ENCODE data around the gene COA3.

Gene COA3

GRCh38 chr17:42792545-42792944, 6.0 kb downstream of the COA3 start:
- H3K4me3 ChIP-seq (replicated peaks; ENCODE audit: low read depth, low read length) = no peak overlapping the region
- no peak for DNase-seq (ENCODE audit: extremely low read depth, low read depth)
- TF ChIP-seq, protein P1, sequence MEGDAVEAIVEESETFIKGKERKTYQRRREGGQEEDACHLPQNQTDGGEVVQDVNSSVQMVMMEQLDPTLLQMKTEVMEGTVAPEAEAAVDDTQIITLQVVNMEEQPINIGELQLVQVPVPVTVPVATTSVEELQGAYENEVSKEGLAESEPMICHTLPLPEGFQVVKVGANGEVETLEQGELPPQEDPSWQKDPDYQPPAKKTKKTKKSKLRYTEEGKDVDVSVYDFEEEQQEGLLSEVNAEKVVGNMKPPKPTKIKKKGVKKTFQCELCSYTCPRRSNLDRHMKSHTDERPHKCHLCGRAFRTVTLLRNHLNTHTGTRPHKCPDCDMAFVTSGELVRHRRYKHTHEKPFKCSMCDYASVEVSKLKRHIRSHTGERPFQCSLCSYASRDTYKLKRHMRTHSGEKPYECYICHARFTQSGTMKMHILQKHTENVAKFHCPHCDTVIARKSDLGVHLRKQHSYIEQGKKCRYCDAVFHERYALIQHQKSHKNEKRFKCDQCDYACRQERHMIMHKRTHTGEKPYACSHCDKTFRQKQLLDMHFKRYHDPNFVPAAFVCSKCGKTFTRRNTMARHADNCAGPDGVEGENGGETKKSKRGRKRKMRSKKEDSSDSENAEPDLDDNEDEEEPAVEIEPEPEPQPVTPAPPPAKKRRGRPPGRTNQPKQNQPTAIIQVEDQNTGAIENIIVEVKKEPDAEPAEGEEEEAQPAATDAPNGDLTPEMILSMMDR (IDR thresholded peaks at IDR 0.05; ENCODE audit: low read depth, low read length, missing control alignments) = no peak

- TF ChIP-seq, protein P1 (IDR thresholded peaks at IDR 0.05; ENCODE audit: low read depth, low read length, missing control alignments) = no peak
- DNase-seq (ENCODE audit: extremely low read depth, low read depth) = no peak
- H3K4me3 ChIP-seq (replicated peaks; ENCODE audit: low read depth, low read length) = no peak overlapping the region
Measured at GRCh38 chr17:42791948-42792347, 6.6 kb downstream of the COA3 start.

DNA sequence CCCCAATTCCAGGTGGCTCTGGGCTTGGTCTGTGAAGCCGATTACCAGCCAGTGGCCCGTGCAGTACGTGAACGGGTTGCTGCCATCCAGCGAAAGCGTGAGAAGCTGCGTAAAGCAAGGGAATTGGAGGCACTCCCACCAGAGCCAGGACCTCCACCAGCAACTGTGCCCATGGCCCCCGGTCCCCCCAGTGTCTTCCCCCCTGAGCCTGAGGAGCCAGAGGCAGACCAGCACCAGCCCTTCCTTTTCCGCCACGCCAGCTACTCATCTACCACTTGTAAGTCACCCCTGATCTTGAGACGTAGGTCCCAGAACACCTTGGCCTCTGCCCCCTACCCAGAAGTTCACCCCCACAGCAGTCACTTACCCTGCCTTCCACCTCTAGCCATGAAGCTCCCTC, 11.2 kb downstream of the COA3 start:
- TF ChIP-seq, protein P1 (IDR thresholded peaks at IDR 0.05; ENCODE audit: low read depth, low read length, missing control alignments) = no peak
- no peak for DNase-seq (ENCODE audit: extremely low read depth, low read depth)
- H3K4me3 ChIP-seq (replicated peaks; ENCODE audit: low read depth, low read length) = no peak overlapping the region

- DNase-seq (ENCODE audit: extremely low read depth, low read depth) = no peak
- TF ChIP-seq, protein P1 (IDR thresholded peaks at IDR 0.05; ENCODE audit: low read depth, low read length, missing control alignments) = no peak
- H3K4me3 ChIP-seq (replicated peaks; ENCODE audit: low read depth, low read length) = no peak overlapping the region
Measured at GRCh38 chr17:42784811-42785592, 13.5 kb downstream of the COA3 start.

GRCh38 chr17:42784409-42784808, 14.1 kb downstream of the COA3 start:
- H3K4me3 ChIP-seq (replicated peaks; ENCODE audit: low read depth, low read length) = no peak overlapping the region
- TF ChIP-seq, protein P1 (IDR thresholded peaks at IDR 0.05; ENCODE audit: low read depth, low read length, missing control alignments) = no peak
- no peak for DNase-seq (ENCODE audit: extremely low read depth, low read depth)

GRCh38 chr17:42783791-42784138, 14.7 kb downstream of the COA3 start:
- DNase-seq (ENCODE audit: extremely low read depth, low read depth) = no peak
- TF ChIP-seq, protein P1 (IDR thresholded peaks at IDR 0.05; ENCODE audit: low read depth, low read length, missing control alignments) = no peak
- H3K4me3 ChIP-seq (replicated peaks; ENCODE audit: low read depth, low read length) = no peak overlapping the region

Data from HFF-Myc (cell line).